Activated CD8-positive, alpha-beta memory T cell treated with anti-CD3 and anti-CD28 coated beads for 24 hours (primary cell): Measurements from ENCODE around the gene MYO1E.

ENCODE experiments used
- DNase-seq: peaks from one replicate; pipeline ENCODE4 v3.0.0-alpha.2; 2020

The MYO1E gene

DNA sequence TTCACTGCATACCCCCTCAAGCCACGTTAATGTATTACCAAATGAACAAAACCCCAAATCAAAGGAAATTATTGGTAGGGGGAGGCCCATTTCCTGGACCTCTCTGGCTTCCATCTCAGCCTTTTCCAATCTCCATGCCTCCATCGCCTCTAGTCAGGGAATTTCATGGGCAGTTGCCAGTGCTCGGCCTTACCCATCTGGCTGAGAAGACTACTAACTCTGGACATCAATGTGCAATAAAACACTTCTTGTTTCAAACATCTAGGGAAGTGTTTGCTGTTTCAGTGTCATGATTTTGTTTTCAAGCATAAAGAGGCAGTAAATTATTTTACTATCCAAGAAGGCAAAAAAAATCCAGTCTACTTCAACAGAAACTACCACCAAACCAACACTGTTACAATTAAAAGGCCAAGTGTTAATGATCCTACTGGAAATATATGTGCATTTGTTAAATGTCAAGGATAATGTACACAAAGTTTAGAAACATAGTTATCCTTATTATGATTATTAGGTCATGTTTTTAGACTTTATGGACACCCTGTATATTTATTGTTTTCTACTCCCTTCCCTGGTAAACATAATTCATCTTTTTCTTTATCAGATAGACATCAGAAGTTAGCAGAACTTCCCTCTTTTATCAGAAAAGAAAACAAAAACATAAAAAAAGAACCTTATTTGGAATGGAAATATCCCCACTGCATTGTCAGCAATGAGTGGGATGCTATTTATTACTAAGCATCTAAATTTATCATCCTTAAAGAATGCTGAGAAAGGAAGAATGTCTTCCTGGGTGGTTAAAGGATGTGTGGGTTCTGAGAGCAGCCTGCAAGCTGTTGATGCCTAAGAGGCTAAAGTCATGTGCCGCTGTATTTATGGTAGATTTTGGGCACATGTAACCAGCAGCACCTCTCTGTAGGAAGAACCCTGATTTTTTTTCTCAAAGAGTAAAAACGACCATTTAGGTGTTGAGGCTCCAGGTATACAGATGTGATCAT lies 150.9 kb downstream of the MYO1E start:
- no peak for DNase-seq

DNA sequence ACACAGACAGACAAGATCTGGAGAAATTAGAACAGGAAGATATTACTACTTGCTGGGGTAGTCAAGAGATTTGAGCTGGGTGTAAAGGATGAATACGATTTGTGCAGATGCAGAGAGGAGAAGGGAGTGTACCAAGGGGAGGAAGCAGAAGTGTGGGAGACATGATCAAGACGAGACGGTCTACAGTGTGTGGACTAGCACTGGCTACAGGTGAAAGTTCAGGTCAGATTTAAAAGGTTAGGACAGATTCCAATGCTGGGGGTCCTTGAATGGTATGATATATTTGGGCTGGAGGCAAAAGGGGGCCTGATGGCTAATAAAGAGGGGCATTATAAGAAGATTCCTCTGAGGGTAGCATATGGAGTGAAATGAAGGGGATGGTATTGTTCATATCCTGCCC lies 154.0 kb downstream of the MYO1E start:
- no peak for DNase-seq

- no peak for DNase-seq
Observed at GRCh38 chr15:59217876-59218498, 154.7 kb downstream of the MYO1E start.

- no peak for DNase-seq
Observed at GRCh38 chr15:59216911-59217310, 155.8 kb downstream of the MYO1E start.

GRCh38 chr15:59210186-59210585 lies 162.5 kb downstream of the MYO1E start:
- no peak for DNase-seq

- DNase-seq: no peak
Observed at GRCh38 chr15:59208613-59209249, 163.9 kb downstream of the MYO1E start.

DNA sequence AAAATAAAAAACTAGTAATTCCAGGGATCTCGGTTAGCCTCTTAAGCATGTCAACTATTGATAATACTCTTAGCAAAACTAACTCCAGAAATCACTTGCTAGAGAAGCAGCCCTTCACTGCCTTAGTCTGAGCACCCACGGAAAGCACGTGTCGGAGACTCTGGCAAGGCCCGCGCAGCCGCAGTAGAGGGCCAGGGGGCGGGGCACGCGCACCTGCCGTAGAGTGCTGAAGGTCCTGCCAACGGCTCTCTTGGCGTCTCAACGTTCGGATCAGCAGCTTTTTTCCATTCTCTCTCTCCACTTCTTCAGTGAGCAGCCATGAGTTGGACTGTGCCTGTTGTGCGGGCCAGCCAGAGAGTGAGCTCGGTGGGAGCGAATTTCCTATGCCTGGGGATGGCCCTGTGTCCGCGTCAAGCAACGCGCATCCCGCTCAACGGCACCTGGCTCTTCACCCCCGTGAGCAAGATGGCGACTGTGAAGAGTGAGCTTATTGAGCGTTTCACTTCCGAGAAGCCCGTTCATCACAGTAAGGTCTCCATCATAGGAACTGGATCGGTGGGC lies 166.0 kb downstream of the MYO1E start, which contains the start of gene LDHAL6B:
LDHAL6B (plus strand) TSS at position 221 of the 561 bp plus-strand sequence; CDS start at position 319, 98 bp downstream.
- DNase-seq: no peak

- no peak for DNase-seq
Observed at GRCh38 chr15:59205839-59206622, 166.6 kb downstream of the MYO1E start.

DNA sequence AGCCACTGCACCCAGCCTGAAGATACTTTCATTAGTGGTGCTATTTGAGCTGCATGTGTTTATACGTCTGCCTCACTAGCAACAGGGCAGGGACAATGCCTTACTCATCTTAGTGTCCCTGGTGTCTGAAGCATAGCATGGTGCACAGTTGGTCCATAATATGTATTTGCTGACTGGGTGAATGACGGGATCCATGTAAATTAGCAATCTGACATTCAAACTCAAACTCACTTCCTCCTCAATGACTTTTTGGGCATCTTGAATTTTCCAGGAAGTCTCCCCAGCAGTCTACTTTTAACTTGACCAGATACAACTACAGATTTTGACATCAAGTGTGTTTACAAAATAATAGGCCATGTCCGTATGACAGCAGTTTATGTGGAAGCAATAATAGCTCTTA lies 169.0 kb downstream of the MYO1E start:
- DNase-seq: no peak

GRCh38 chr15:59203008-59203407 lies 169.7 kb downstream of the MYO1E start:
- no peak for DNase-seq

- no peak for DNase-seq
Observed at GRCh38 chr15:59200560-59200959, 172.1 kb downstream of the MYO1E start.

DNA sequence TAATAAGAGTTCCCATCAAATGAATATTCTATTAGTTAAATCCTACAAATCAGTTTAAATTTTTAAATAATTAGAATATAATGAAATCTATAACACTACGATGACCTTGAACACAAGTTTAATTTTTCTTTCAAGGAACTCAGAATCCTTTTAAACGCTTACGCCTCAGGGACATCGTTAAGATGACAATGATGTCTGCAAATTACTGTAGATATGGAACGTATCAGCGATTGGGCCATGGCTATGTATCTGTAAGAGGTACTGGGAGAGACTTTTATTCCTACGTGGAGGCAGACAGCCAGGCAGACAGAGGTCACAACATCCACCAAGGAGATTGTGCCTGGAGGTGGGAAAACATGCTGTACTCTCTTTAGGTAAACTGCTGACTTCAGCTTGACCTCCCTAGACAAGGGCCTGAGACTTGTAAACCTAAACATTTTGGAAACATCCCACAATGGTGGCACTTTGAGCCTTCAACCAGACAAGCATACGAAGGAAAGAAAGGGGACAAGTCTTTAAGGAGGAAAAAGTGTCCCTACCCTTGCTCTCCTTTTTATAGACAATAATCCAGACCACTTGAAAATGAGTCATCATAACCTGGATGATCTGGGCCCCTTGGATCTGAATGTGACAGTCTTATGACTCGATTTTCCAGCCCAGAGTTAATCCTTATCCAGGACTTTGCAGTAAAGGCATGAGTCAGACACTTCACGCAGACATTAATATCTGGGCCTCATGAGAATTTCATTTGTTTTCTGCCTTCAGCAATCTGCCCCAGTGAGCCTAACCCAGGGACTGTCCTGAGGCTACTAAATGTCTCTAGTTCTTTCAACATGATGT lies 172.8 kb downstream of the MYO1E start:
- DNase-seq: no peak

- no peak for DNase-seq
Observed at GRCh38 chr15:59197454-59197853, 175.2 kb downstream of the MYO1E start.

GRCh38 chr15:59196416-59196815 lies 176.3 kb downstream of the MYO1E start:
- DNase-seq: no peak

GRCh38 chr15:59194639-59195325 lies 177.9 kb downstream of the MYO1E start:
- DNase-seq: no peak

DNA sequence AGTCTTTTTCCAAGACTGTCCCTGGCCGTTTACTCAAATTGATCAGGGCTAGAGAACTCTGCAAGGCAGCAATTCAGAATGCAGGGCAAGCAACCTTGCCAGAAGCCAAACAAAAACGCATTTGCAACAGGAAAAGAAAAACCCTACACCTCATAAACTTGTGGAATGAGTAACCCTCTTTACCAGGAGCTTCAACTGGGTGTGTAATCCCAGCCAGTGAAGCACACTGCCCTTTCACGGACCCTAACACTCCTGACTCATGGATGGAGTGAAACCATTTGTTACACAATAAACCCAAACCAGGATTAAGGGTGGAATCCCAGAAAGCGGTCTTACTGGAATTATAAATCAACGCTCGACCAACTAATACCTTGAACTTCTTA lies 180.8 kb downstream of the MYO1E start:
- DNase-seq: no peak

GRCh38 chr15:59190291-59190690 lies 182.4 kb downstream of the MYO1E start:
- no peak for DNase-seq

- no peak for DNase-seq
Observed at GRCh38 chr15:59189241-59189640, 183.4 kb downstream of the MYO1E start.

- DNase-seq: no peak
Observed at GRCh38 chr15:59186501-59186900, 186.2 kb downstream of the MYO1E start.

- no peak for DNase-seq
Observed at GRCh38 chr15:59185725-59186124, 186.9 kb downstream of the MYO1E start.
